H1 (cell line): Measurements from ENCODE around the gene ZXDC. TPM values are rescaled to one million over a fixed set of nuclear protein-coding genes. Genes with fewer than 3 reads are reported as not detected.

ENCODE experiments used
- CHD2 ChIP-seq: IDR thresholded peaks from 2 replicates; pipeline ENCODE4 v1.6.1; 2012; ENCODE audit warnings: low read length, improper control_type of control experiment
- CHD7 ChIP-seq: fragments of 300-600 bp; sonication (generic); IDR thresholded peaks from 2 replicates; pipeline ENCODE4 v1.7.1; 2012; ENCODE audit warnings: low read length, moderate library complexity, mild to moderate bottlenecking, inconsistent platforms; ENCODE audit not compliant: insufficient replicate concordance
- CREB1 ChIP-seq: IDR thresholded peaks from 2 replicates; pipeline ENCODE4 v1.6.1; 2012; ENCODE audit warnings: inconsistent platforms
- JUND ChIP-seq: IDR thresholded peaks from 2 replicates; pipeline ENCODE4 v1.6.1; 2011; ENCODE audit warnings: mild to moderate bottlenecking, improper control_type of control experiment, low read length
- KDM5A ChIP-seq: fragments of 200-600 bp; IDR thresholded peaks from 2 replicates; pipeline ENCODE4 v1.7.1; 2012; ENCODE audit warnings: mild to moderate bottlenecking, low read length, inconsistent platforms, mixed read lengths
- POLR2AphosphoS5 ChIP-seq: IDR thresholded peaks from 2 replicates; pipeline ENCODE4 v1.6.1; 2011; ENCODE audit warnings: low read depth, low read length
- RBBP5 ChIP-seq: IDR thresholded peaks from 2 replicates; pipeline ENCODE4 v1.7.1; 2012; ENCODE audit warnings: low read depth, mild to moderate bottlenecking, inconsistent platforms, low read length, moderate library complexity, borderline replicate concordance
- RXRA ChIP-seq: IDR thresholded peaks from 2 replicates; pipeline ENCODE4 v1.6.1; 2011; ENCODE audit warnings: low read depth, mild to moderate bottlenecking, low read length, moderate library complexity; ENCODE audit not compliant: insufficient read depth
- SIX5 ChIP-seq: IDR thresholded peaks from 2 replicates; pipeline ENCODE4 v1.6.1; 2011; ENCODE audit warnings: mild to moderate bottlenecking, low read depth, low read length
- SP2 ChIP-seq: IDR thresholded peaks from 2 replicates; pipeline ENCODE4 v1.6.1; 2012; ENCODE audit warnings: mild to moderate bottlenecking, low read length, inconsistent platforms
- SRF ChIP-seq: IDR thresholded peaks from 2 replicates; pipeline ENCODE4 v1.6.1; 2011; ENCODE audit warnings: mild to moderate bottlenecking, low read depth, low read length, moderate library complexity
- TAF1 ChIP-seq: IDR thresholded peaks from 2 replicates; pipeline ENCODE4 v1.6.1; 2011; ENCODE audit warnings: mild to moderate bottlenecking, low read depth, low read length
- TBP ChIP-seq: IDR thresholded peaks from 2 replicates; pipeline ENCODE4 v1.6.1; 2011; ENCODE audit warnings: low read depth, low read length, improper control_type of control experiment
- polyA plus RNA-seq, 7 experiments: library from polyadenylated mRNA; depleted of rRNA in 3 of 7; stranded (reverse) in 5 of 7; unstranded in 2 of 7; fragments of >200 nt in 5 of 7; fragments of 200-250 nt in 2 of 7; gene quantifications; 1 replicate in 5 of 7; 2 replicates in 1 of 7; 4 replicates in 1 of 7; pipeline versions ENCODE4 v1.2.1 to v1.2.3, GENCODE V29; 2011 to 2013; ENCODE audit warnings: missing spikeins in 2 of 7, mixed read lengths in 2 of 7
- total RNA-seq: library from RNA; stranded (reverse); fragmentation: NEBNext Ultra II Directional; extraction: Animal tissue kit (Norgen Biotek cat#: 25700); gene quantifications from 2 replicates; pipeline ENCODE4 v1.2.1, GENCODE V29; 2021
- TF ChIP-seq, protein P1 (sequence below): IDR thresholded peaks from 2 replicates; pipeline ENCODE4 v1.6.1; 2012; ENCODE audit warnings: inconsistent platforms

Gene ZXDC
- total and polyA plus RNA-seq, 2 of the 8 experiments (the other 6 are each of a cell fraction or from before 2014, with no cell fraction given) = 12.7 to 24.3 TPM

GRCh38 chr3:126394977-126395321 is 80.7 kb downstream of the ZXDC start (continued):
- TF ChIP-seq CHD7 = no peak
- TF ChIP-seq, protein P1, sequence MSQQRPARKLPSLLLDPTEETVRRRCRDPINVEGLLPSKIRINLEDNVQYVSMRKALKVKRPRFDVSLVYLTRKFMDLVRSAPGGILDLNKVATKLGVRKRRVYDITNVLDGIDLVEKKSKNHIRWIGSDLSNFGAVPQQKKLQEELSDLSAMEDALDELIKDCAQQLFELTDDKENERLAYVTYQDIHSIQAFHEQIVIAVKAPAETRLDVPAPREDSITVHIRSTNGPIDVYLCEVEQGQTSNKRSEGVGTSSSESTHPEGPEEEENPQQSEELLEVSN = no peak
- no peak for TF ChIP-seq RBBP5
- no peak for TF ChIP-seq RXRA
- TF ChIP-seq SRF = no peak
- no peak for TF ChIP-seq SIX5
- no peak for TF ChIP-seq POLR2AphosphoS5
- no peak for TF ChIP-seq SP2
- no peak for TF ChIP-seq TAF1
- TF ChIP-seq TBP = no peak
- no peak for TF ChIP-seq CHD2
- TF ChIP-seq CREB1 = no peak
- no peak for TF ChIP-seq KDM5A
- TF ChIP-seq JUND = no peak
